Measurements from ENCODE around the gene NKD2.

NKD2 gene

GRCh38 chr5:1015507-1015906, 6.9 kb downstream of the NKD2 start:
- Histone ChIP-seq H3K9me3 (ENCODE audit: low read length) (no peaks in the 10 kb centered on the region), H3K4me3 (ENCODE audit: low read depth, low read length, poor library complexity, severe bottlenecking) (no peak overlapping the region), H3K4me2 (ENCODE audit: low read length) (no peak overlapping the region), H3K27me3 (ENCODE audit: insufficient read depth, low read length) (no peaks in the 10 kb centered on the region), H4K20me1 (ENCODE audit: insufficient read depth, low read length) (no peaks in the 10 kb centered on the region), H3K27ac (ENCODE audit: low read depth, low read length, poor library complexity, severe bottlenecking) (no peak overlapping the region), H3F3A (ENCODE audit: insufficient read depth, low read length) (no peaks in the 10 kb centered on the region), H3K4me1 (ENCODE audit: insufficient read depth, low read length, severe bottlenecking) (no peaks in the 10 kb centered on the region), H3K36me3 (ENCODE audit: insufficient read depth, low read length) (no peaks in the 10 kb centered on the region), H2AFZ (ENCODE audit: low read length) (no peak overlapping the region), H3K79me2 (ENCODE audit: insufficient read depth, low read length) (no peaks in the 10 kb centered on the region), H3K9ac (ENCODE audit: low read length) (no peak overlapping the region), H3K9me2 (ENCODE audit: low read depth, low read length) (no peaks in the 10 kb centered on the region)
- TF ChIP-seq EZH2 (IDR thresholded peaks at IDR 0.05; ENCODE audit: borderline replicate concordance, low read length) = no peak
- TF ChIP-seq, protein P1, sequence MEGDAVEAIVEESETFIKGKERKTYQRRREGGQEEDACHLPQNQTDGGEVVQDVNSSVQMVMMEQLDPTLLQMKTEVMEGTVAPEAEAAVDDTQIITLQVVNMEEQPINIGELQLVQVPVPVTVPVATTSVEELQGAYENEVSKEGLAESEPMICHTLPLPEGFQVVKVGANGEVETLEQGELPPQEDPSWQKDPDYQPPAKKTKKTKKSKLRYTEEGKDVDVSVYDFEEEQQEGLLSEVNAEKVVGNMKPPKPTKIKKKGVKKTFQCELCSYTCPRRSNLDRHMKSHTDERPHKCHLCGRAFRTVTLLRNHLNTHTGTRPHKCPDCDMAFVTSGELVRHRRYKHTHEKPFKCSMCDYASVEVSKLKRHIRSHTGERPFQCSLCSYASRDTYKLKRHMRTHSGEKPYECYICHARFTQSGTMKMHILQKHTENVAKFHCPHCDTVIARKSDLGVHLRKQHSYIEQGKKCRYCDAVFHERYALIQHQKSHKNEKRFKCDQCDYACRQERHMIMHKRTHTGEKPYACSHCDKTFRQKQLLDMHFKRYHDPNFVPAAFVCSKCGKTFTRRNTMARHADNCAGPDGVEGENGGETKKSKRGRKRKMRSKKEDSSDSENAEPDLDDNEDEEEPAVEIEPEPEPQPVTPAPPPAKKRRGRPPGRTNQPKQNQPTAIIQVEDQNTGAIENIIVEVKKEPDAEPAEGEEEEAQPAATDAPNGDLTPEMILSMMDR (IDR thresholded peaks at IDR 0.05; ENCODE audit: low read length) = no peak

DNA sequence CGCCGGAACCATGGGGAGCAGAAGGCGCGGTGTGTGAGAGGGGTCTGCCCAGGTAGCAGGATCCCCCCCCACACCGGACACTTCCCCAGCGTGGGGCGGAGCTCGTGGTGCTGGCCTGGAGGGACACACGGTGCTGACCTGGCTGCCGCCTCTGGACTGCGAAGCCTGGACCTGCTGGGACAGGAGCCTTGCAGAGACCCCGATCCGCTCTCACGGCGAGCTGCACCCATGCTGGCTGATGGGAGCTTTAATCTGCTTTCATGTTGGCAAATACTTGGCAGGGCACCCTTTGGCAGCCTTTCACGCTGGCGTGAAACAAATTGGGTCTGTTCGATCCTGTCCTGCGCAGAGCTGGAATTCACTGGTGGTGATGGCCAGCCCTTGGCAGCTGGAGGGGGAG, 7.4 kb downstream of the NKD2 start:
- H4K20me1 ChIP-seq (ENCODE audit: insufficient read depth, low read length) = no peaks in the 10 kb centered on the region
- no peaks in the 10 kb centered on the region for H3K9me3 ChIP-seq (ENCODE audit: low read length)
- H3K79me2 ChIP-seq (ENCODE audit: insufficient read depth, low read length) = no peaks in the 10 kb centered on the region
- no peaks in the 10 kb centered on the region for H3F3A ChIP-seq (ENCODE audit: insufficient read depth, low read length)
- TF ChIP-seq EZH2 (IDR thresholded peaks at IDR 0.05; ENCODE audit: borderline replicate concordance, low read length) = no peak
- TF ChIP-seq, protein P1 (IDR thresholded peaks at IDR 0.05; ENCODE audit: low read length) = no peak
- no peak overlapping the region for H3K4me3 ChIP-seq (ENCODE audit: low read depth, low read length, poor library complexity, severe bottlenecking)
- H3K4me1 ChIP-seq (ENCODE audit: insufficient read depth, low read length, severe bottlenecking) = no peaks in the 10 kb centered on the region
- H3K9me2 ChIP-seq (ENCODE audit: low read depth, low read length) = no peaks in the 10 kb centered on the region
- H3K4me2 ChIP-seq (ENCODE audit: low read length) = no peak overlapping the region
- H3K36me3 ChIP-seq (ENCODE audit: insufficient read depth, low read length) = no peaks in the 10 kb centered on the region
- no peak overlapping the region for H3K9ac ChIP-seq (ENCODE audit: low read length)
- H2AFZ ChIP-seq (ENCODE audit: low read length) = no peak overlapping the region
- H3K27me3 ChIP-seq (ENCODE audit: insufficient read depth, low read length) = no peaks in the 10 kb centered on the region
- no peak overlapping the region for H3K27ac ChIP-seq (ENCODE audit: low read depth, low read length, poor library complexity, severe bottlenecking)

DNA sequence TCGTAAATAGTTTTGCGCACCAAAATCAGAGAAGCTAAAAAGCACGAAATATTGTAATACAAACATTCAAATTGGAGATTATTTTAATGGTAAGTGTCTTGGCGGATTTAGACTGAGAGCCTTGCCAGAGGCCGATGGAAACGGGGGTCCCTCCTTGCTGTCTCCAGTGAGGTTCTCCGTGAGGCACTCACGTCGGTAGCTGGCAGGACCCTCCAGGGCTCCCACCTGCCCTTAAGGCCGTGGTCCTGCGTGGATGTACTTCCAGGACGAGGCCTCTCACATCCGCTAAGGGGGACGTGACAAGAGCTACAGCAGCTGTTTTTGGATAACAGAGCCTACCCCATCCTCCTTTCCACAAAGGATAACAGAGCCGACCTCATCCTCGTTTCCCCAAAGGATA, 7.9 kb downstream of the NKD2 start:
- no peaks in the 10 kb centered on the region for H3K4me1 ChIP-seq (ENCODE audit: insufficient read depth, low read length, severe bottlenecking)

More for the DNA sequence above, 7.9 kb downstream of the NKD2 start:
- Histone ChIP-seq H4K20me1 (ENCODE audit: insufficient read depth, low read length) (no peaks in the 10 kb centered on the region), H3K4me2 (ENCODE audit: low read length) (no peak overlapping the region), H2AFZ (ENCODE audit: low read length) (no peak overlapping the region), H3K9me2 (ENCODE audit: low read depth, low read length) (no peaks in the 10 kb centered on the region), H3K27me3 (ENCODE audit: insufficient read depth, low read length) (no peaks in the 10 kb centered on the region), H3K36me3 (ENCODE audit: insufficient read depth, low read length) (no peaks in the 10 kb centered on the region), H3K27ac (ENCODE audit: low read depth, low read length, poor library complexity, severe bottlenecking) (no peak overlapping the region), H3K4me3 (ENCODE audit: low read depth, low read length, poor library complexity, severe bottlenecking) (no peak overlapping the region), H3K9me3 (ENCODE audit: low read length) (no peaks in the 10 kb centered on the region), H3F3A (ENCODE audit: insufficient read depth, low read length) (no peaks in the 10 kb centered on the region), H3K9ac (ENCODE audit: low read length) (no peak overlapping the region), H3K79me2 (ENCODE audit: insufficient read depth, low read length) (no peaks in the 10 kb centered on the region)
- TF ChIP-seq, protein P1 (IDR thresholded peaks at IDR 0.05; ENCODE audit: low read length) = no peak
- TF ChIP-seq EZH2 (IDR thresholded peaks at IDR 0.05; ENCODE audit: borderline replicate concordance, low read length) = no peak

All from OCI-LY1 (cell line).